ENCODE measurements around the gene NRIP2. TPM values are rescaled to one million over a fixed set of nuclear protein-coding genes. Genes with fewer than 3 reads are reported as not detected.

NRIP2 gene
- total and polyA plus RNA-seq, 2 donors (not counting 1 experiment from before 2014, with no cell fraction given) = 0.08 to 0.17 TPM

GRCh38 chr12:2803635-2804392 lies 31.0 kb downstream of the NRIP2 start:
- H3K79me2 ChIP-seq (ENCODE audit: control insufficient read depth, insufficient read depth, low read length) = no peaks in the 10 kb centered on the region
- no peaks in the 10 kb centered on the region for H3K27me3 ChIP-seq (ENCODE audit: control insufficient read depth, insufficient read depth, low read length)
- peaks cover 17% of the 10 kb centered on the region for H3K36me3 ChIP-seq (ENCODE audit: control insufficient read depth, insufficient read depth, low read length)
- no peak overlapping the region for H3K4me3 ChIP-seq (replicated peaks in 1 of 4; ENCODE audit: control extremely low read depth in 1 of 4, insufficient read depth in 1 of 4, low read depth in 3 of 4, low read length in 4 of 4)
- H3K9me3 ChIP-seq (ENCODE audit: control insufficient read depth, insufficient read depth, low read depth, low read length) = no peaks in the 10 kb centered on the region
- TF ChIP-seq EZH2 (IDR thresholded peaks at IDR 0.05; ENCODE audit: low read length, missing control alignments) = no peak
- TF ChIP-seq, protein P1, sequence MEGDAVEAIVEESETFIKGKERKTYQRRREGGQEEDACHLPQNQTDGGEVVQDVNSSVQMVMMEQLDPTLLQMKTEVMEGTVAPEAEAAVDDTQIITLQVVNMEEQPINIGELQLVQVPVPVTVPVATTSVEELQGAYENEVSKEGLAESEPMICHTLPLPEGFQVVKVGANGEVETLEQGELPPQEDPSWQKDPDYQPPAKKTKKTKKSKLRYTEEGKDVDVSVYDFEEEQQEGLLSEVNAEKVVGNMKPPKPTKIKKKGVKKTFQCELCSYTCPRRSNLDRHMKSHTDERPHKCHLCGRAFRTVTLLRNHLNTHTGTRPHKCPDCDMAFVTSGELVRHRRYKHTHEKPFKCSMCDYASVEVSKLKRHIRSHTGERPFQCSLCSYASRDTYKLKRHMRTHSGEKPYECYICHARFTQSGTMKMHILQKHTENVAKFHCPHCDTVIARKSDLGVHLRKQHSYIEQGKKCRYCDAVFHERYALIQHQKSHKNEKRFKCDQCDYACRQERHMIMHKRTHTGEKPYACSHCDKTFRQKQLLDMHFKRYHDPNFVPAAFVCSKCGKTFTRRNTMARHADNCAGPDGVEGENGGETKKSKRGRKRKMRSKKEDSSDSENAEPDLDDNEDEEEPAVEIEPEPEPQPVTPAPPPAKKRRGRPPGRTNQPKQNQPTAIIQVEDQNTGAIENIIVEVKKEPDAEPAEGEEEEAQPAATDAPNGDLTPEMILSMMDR (conservative IDR thresholded peaks at IDR 0.05 in 1 of 2, IDR thresholded peaks at IDR 0.05 in 1 of 2; ENCODE audit: low read depth in 1 of 2, low read length in 2 of 2) = no peak
- H3K9ac ChIP-seq (ENCODE audit: insufficient read depth, low read length) = no peak overlapping the region
- H3K4me1 ChIP-seq (ENCODE audit: control insufficient read depth, extremely low read depth, insufficient read depth, low read length) = peaks cover 7% of the 10 kb centered on the region
- H2AFZ ChIP-seq (ENCODE audit: low read length) = no peak overlapping the region
- H4K20me1 ChIP-seq (ENCODE audit: control insufficient read depth, extremely low read depth, insufficient read depth, low read length) = no peaks in the 10 kb centered on the region
- no peak for DNase-seq (ENCODE audit: low read depth in 2 of 2)
- H3K27ac ChIP-seq (ENCODE audit: insufficient read depth, low read length) = no peak overlapping the region
- no peak overlapping the region for H3K4me2 ChIP-seq (ENCODE audit: extremely low read depth, insufficient read depth, low read length)

DNA sequence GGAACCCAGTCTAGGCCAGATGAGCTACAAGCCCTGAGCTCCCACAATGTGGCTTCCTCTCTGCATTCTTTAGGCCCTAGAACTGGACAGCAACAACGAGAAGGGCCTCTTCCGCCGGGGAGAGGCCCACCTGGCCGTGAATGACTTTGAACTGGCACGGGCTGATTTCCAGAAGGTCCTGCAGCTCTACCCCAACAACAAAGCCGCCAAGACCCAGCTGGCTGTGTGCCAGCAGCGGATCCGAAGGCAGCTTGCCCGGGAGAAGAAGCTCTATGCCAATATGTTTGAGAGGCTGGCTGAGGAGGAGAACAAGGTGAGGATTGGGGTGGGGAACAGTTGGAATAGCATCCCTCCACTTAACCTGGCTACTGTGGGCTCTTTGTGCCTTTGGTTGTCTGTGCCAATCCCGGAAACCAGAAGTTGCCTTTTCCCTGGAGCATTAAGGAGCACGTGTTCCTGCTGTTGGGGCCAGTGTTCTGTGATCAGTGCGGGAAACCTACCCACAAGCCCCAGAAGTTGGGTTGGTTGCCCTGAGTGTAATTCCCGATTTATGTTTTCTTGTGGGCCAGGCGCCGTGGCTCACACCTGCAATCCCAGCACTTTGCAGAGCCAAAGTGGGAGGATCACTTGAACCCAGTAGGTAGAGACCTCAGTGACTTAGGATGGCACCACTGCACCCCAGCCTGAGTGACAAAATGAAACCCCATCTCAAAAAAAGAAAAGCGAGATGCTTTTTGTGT lies 33.6 kb downstream of the NRIP2 start:
- Histone ChIP-seq H3K36me3 (ENCODE audit: control insufficient read depth, insufficient read depth, low read length) (peaks cover 31% of the 10 kb centered on the region), H3K9ac (ENCODE audit: insufficient read depth, low read length) (no peak overlapping the region), H3K27me3 (ENCODE audit: control insufficient read depth, insufficient read depth, low read length) (no peaks in the 10 kb centered on the region), H3K79me2 (ENCODE audit: control insufficient read depth, insufficient read depth, low read length) (peaks cover 15% of the 10 kb centered on the region), H3K9me3 (ENCODE audit: control insufficient read depth, insufficient read depth, low read depth, low read length) (no peaks in the 10 kb centered on the region), H3K27ac (ENCODE audit: insufficient read depth, low read length) (no peak overlapping the region), H3K4me1 (ENCODE audit: control insufficient read depth, extremely low read depth, insufficient read depth, low read length) (peaks cover 9% of the 10 kb centered on the region), H4K20me1 (ENCODE audit: control insufficient read depth, extremely low read depth, insufficient read depth, low read length) (no peaks in the 10 kb centered on the region), H3K4me3 (replicated peaks in 1 of 4; ENCODE audit: control extremely low read depth in 1 of 4, insufficient read depth in 1 of 4, low read depth in 3 of 4, low read length in 4 of 4) (no peak overlapping the region), H2AFZ (ENCODE audit: low read length) (no peak overlapping the region), H3K4me2 (ENCODE audit: extremely low read depth, insufficient read depth, low read length) (no peak overlapping the region)
- DNase-seq (ENCODE audit: low read depth in 2 of 2) = no peak
- TF ChIP-seq, protein P1 (conservative IDR thresholded peaks at IDR 0.05 in 1 of 2, IDR thresholded peaks at IDR 0.05 in 1 of 2; ENCODE audit: low read depth in 1 of 2, low read length in 2 of 2) = no peak
- TF ChIP-seq EZH2 (IDR thresholded peaks at IDR 0.05; ENCODE audit: low read length, missing control alignments) = no peak

DNA sequence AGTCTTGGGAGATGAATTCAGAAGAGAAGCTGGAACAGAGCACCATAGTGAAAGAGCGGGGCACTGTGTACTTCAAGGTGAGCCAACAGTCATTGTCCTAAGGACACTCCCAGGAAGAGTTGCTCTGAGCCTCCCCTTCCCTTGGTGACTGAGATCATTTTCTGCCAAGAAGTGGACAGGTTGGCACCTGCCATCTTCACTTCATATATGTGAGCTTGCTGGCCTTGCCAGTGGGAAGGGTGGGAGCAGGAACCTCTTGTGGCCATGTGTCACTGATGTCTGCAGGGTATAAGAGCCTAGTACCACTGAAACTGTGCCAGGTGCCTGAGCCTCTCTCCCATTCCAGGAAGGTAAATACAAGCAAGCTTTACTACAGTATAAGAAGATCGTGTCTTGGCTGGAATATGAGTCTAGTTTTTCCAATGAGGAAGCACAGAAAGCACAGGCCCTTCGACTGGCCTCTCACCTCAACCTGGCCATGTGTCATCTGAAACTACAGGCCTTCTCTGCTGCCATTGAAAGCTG lies 34.7 kb downstream of the NRIP2 start:
- Histone ChIP-seq H3K27me3 (ENCODE audit: control insufficient read depth, insufficient read depth, low read length) (no peaks in the 10 kb centered on the region), H3K79me2 (ENCODE audit: control insufficient read depth, insufficient read depth, low read length) (peaks cover 19% of the 10 kb centered on the region), H3K27ac (ENCODE audit: insufficient read depth, low read length) (no peak overlapping the region)

More for the DNA sequence above, 34.7 kb downstream of the NRIP2 start:
- H4K20me1 ChIP-seq (ENCODE audit: control insufficient read depth, extremely low read depth, insufficient read depth, low read length) = no peaks in the 10 kb centered on the region
- peaks cover 31% of the 10 kb centered on the region for H3K36me3 ChIP-seq (ENCODE audit: control insufficient read depth, insufficient read depth, low read length)
- no peak overlapping the region for H3K9ac ChIP-seq (ENCODE audit: insufficient read depth, low read length)
- no peaks in the 10 kb centered on the region for H3K9me3 ChIP-seq (ENCODE audit: control insufficient read depth, insufficient read depth, low read depth, low read length)
- no peak overlapping the region for H2AFZ ChIP-seq (ENCODE audit: low read length)
- no peak overlapping the region for H3K4me3 ChIP-seq (replicated peaks in 1 of 4; ENCODE audit: control extremely low read depth in 1 of 4, insufficient read depth in 1 of 4, low read depth in 3 of 4, low read length in 4 of 4)
- no peak overlapping the region for H3K4me2 ChIP-seq (ENCODE audit: extremely low read depth, insufficient read depth, low read length)
- DNase-seq (ENCODE audit: low read depth in 2 of 2) = no peak
- TF ChIP-seq, protein P1 (conservative IDR thresholded peaks at IDR 0.05 in 1 of 2, IDR thresholded peaks at IDR 0.05 in 1 of 2; ENCODE audit: low read depth in 1 of 2, low read length in 2 of 2) = no peak
- no peak for TF ChIP-seq EZH2 (IDR thresholded peaks at IDR 0.05; ENCODE audit: low read length, missing control alignments)
- peaks cover 9% of the 10 kb centered on the region for H3K4me1 ChIP-seq (ENCODE audit: control insufficient read depth, extremely low read depth, insufficient read depth, low read length)

Data from fibroblast of lung (primary cell).